ENCODE data around the gene SKOR1. TPM values are rescaled to one million over a fixed set of nuclear protein-coding genes. Genes with fewer than 3 reads are reported as not detected.

The SKOR1 gene
- total RNA-seq, 1 donor from 2014 or later: 0.22 TPM

DNA sequence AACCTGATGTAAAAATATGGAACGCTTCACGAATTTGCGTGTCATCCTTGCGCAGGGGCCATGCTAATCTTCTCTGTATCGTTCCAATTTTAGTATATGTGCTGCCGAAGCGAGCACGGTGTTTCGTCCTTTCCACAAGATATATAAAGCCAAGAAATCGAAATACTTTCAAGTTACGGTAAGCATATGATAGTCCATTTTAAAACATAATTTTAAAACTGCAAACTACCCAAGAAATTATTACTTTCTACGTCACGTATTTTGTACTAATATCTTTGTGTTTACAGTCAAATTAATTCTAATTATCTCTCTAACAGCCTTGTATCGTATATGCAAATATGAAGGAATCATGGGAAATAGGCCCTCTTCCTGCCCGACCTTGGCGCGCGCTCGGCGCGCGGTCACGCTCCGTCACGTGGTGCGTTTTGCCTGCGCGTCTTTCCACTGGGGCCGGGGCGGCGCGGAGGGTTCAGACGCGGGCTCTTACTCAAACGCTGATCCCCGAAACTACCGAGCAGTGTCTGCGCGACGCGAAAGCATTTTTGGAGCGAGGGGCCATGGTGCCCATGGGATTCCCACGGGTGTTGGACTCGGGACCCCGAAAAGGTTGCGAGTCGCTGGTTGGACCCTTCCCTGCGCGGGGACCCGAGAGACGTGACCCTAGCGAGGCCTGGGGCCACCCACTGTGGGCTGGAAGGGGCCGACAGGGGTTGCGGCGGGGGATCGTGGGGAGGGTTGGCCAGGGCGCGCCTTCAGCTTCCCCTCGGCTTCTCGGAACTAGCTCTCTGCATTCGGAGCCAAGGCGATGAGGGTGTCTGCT is 14.8 kb downstream of the SKOR1 start, which contains the start of gene RNU6-1:
Gene RNU6-1, minus strand, starts transcription at position 117 of the 820 bp plus-strand sequence.
- Histone ChIP-seq H3K36me3 (no peaks in the 10 kb centered on the region), H3K9me3 (replicated peaks) (no peaks in the 10 kb centered on the region), H3K4me1 (peaks cover 41% of the 10 kb centered on the region), H3K27ac (replicated peaks) (peak within 1 kb of the TSS; percentile 98), H3K4me3 (peak within 1 kb of the TSS; percentile 89), H3K27me3 (ENCODE audit: low read depth) (peaks cover 11% of the 10 kb centered on the region)
- no peak for TF ChIP-seq CTCF (IDR thresholded peaks at IDR 0.05; ENCODE audit: borderline replicate concordance)
- DNase-seq: peak; percentile 94
- intact Hi-C loops (cut with micrococcal nuclease): no loop called here

DNA sequence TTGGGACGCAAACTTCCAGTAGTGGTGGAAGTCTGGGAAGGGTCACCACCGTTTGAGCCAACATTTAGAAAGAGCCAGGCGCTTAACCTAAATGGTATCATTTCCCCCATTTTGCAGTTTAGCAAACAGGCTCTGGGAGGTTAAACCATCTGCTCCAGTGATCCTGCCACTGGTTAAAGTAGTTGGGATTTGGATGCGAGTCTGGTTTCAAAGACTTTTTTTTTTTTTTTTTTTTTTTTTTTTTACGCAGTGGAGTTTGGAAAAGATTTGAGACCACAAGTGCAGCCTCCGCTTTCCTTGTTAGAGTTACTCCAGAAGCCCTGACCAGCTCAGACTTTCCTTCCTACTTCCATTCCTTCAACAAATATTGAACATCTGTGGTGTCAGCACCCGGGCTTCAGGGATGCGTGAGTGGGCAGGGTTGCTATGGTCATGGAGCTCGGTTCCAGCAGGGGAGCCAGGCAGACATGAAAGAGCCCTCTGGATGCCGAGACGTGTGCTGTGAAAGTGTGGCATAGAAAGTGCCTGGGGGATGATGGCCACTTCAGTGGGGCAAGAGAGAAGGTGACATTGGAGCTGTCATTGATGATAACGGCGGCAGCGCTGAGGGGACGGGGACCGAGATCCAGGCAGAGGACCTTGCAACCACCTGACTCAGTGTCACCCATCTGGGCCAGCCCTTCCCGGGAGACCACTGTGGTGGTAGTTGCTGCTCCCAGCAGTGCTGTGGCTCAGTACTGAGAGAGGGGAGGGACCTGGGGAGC is 15.6 kb downstream of the SKOR1 start:
- DNase-seq: no peak
- no peaks in the 10 kb centered on the region for H3K9me3 ChIP-seq (replicated peaks)
- intact Hi-C loops (cut with micrococcal nuclease): no loop called here
- no peak for TF ChIP-seq CTCF (IDR thresholded peaks at IDR 0.05; ENCODE audit: borderline replicate concordance)
- peak overlapping the region; percentile 89 for H3K4me3 ChIP-seq
- H3K27me3 ChIP-seq (ENCODE audit: low read depth): peaks cover 3% of the 10 kb centered on the region
- H3K4me1 ChIP-seq: peaks cover 33% of the 10 kb centered on the region
- peak overlapping the region; percentile 98 for H3K27ac ChIP-seq (replicated peaks)
- H3K36me3 ChIP-seq: no peaks in the 10 kb centered on the region

- TF ChIP-seq CTCF (IDR thresholded peaks at IDR 0.05; ENCODE audit: borderline replicate concordance): no peak
- intact Hi-C loops (cut with micrococcal nuclease): no loop called here
- Histone ChIP-seq H3K4me1 (peaks cover 30% of the 10 kb centered on the region), H3K27ac (replicated peaks) (peak overlapping the region; percentile 98), H3K36me3 (no peaks in the 10 kb centered on the region), H3K4me3 (peak overlapping the region; percentile 89), H3K9me3 (replicated peaks) (no peaks in the 10 kb centered on the region), H3K27me3 (ENCODE audit: low read depth) (no peaks in the 10 kb centered on the region)
- DNase-seq: no peak
Measured at GRCh38 chr15:67841513-67841762, 16.1 kb downstream of the SKOR1 start.

GRCh38 chr15:67843092-67843501 is 17.8 kb downstream of the SKOR1 start:
- intact Hi-C loops (cut with micrococcal nuclease): no loop called here
- H3K9me3 ChIP-seq (replicated peaks): no peaks in the 10 kb centered on the region
- H3K27me3 ChIP-seq (ENCODE audit: low read depth): no peaks in the 10 kb centered on the region
- peaks cover 30% of the 10 kb centered on the region for H3K4me1 ChIP-seq
- H3K4me3 ChIP-seq: no peak overlapping the region
- H3K27ac ChIP-seq (replicated peaks): no peak overlapping the region
- H3K36me3 ChIP-seq: no peaks in the 10 kb centered on the region
- no peak for DNase-seq
- no peak for TF ChIP-seq CTCF (IDR thresholded peaks at IDR 0.05; ENCODE audit: borderline replicate concordance)

DNA sequence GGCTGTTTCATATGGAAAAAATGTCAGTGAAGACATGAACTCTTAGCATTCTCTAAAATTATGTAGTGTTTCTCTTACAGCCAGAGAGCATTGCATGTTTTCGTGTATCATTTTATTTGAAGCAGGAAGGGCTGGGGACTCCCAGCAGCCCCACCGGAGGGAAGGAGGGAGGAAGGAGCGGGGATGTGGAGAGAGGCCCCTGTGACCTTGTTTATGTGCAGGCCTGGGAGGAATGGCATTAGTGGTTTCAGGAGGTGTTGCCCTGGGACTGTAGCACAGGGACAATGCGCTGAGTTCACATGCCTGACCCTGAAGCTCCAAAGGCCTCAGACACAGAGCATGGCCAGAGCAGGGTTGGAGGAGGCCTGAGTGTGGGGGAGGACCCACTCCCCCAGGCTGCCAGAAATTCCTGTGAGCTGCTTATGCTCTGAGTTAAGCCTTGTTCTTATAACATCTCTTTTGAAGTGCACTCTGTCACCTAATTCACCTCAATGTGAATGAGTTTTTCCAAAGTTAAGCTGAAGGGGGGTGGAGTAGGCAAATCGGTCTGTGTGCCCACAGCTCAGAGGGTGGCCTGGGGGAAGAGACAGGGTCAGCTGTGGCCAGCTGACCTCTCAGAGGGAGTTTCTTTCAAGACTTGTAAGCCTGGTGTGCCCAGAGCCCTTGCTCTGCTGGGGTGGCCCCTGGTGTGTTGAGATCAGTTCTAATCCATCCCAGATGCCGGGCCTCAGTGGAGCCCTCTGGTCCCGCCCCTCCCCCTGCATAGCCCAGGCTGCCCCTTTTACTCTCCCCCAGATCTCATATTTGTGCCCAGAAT is 18.5 kb downstream of the SKOR1 start:
- no peak overlapping the region for H3K4me3 ChIP-seq
- TF ChIP-seq CTCF (IDR thresholded peaks at IDR 0.05; ENCODE audit: borderline replicate concordance): no peak
- DNase-seq: no peak
- H3K9me3 ChIP-seq (replicated peaks): no peaks in the 10 kb centered on the region
- intact Hi-C loops (cut with micrococcal nuclease): no loop called here
- H3K36me3 ChIP-seq: no peaks in the 10 kb centered on the region
- H3K27me3 ChIP-seq (ENCODE audit: low read depth): no peaks in the 10 kb centered on the region
- peaks cover 24% of the 10 kb centered on the region for H3K4me1 ChIP-seq
- H3K27ac ChIP-seq (replicated peaks): no peak overlapping the region

Data from left ventricle myocardium inferior (tissue), 1 donor.